Nucleus accumbens (tissue), 56 donors: Measurements from ENCODE around the gene SMIM45.
A peak's percentile ranks its signal among the peaks of the same experiment; 100 is the strongest.

ENCODE experiments used
- DNase-seq, 56 donors: peaks; one replicate each; lab custom pipeline; 2025; lab: John Stamatoyannopoulos, UW

SMIM45 gene

DNA sequence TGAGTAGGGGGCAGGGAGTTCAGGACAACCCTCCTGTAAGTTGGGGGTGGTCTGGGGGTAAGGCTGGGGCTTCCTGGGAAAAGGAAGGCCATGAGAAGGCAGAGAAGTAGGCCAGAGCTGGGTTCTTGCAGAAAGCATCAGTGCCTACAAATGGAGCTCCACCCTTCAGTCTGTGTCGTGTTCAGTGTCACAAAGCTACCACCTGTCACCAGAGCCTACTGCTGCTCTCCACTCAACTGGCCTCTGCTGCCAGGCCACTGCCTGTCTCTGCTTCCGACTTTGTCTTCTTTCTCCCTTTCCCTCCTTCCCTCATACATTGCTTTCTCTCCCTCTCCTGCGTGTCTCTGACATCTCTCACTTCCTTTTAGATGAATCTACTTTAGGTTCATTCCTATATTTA lies 43.3 kb downstream of the SMIM45 start:
- no peak for DNase-seq

DNA sequence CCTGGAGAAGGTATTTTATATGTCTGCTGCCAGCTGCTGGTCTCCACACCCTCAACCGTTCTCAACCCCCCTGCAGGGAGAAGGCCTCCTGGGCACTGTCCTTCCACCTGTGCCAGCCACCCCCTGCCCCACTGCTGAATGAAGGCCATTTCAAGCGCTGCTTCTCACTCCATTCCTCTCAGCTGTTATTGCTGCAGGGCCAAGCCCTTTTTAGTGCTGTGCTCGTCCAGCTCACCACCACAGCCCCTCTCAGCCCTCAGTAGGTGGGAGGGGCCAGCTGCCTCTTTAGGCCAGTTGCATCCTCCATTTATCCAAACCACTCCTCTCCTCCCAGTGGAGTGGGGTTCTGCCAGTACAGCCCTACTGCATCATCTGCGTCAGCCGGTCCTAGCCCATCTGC lies 44.9 kb downstream of the SMIM45 start:
- DNase-seq = no peak

DNA sequence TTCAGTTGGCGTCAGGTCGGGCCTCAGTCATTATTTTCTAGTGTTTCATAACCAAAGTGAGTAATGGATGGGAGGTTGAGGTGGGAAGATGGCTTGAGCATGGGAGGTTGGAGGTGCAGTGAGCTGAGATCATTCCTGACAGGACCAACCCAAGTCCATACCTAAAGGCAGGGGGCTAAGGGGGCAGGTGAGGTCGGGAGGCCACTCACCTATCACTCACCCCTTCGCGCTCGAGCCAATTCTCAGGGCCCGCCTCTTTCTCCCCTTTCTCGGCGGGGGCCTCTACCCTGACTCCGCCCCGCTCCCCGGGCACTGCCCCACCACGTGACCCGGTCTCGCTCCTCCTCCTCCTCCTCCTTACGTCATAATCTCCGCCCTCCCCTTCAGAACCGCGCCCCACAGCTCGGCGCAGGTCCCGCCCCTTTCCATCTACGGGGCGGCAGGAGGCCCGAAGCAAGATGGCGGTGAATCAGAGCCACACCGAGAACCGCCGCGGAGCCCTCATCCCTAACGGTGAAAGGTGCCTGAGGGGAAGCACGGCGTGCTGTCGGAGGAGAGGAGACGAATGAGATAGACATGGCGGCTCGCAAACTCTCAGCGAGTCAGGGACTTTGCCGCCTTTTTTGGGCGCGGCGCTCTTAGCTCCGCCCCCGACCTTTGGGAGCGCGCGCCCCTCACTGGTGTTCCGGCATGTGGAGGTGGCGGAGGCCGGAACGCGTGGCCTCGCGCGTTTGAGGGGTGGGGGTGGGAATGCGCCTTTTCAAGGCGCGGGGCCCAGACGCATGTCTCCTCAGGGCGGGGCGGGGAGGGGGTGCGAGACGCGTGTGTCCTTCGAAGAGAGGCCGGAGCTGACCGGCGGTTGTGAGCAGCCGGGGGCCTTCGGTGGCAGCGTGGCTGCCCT lies 46.7 kb downstream of the SMIM45 start, which contains the start of gene WBP2NL:
Gene WBP2NL (plus strand): TSS at position 428 of the 901 bp plus-strand sequence. CDS start 31 bp downstream, at position 459.
- DNase-seq = peak in 53 of 56 donors; percentile 24 to 92 (median 77)

DNA sequence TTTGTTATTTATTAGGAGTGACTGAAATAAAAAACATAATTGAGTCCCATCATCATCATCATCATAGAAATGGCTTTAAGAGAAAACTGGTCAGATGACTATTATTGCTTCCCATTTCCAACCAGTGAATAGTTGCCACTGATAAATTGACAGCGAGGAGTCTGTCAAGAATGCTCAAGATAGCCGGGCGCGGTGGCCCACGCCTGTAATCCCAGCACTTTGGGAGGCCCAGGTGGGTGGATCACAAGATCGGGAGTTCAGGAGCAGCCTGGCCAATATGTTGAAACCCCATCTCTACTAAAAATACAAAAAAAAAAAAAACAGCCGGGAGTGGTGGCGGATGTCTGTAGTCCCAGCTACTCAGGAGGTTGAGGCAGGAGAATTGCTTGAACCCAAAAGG lies 48.5 kb downstream of the SMIM45 start:
- DNase-seq = no peak

DNA sequence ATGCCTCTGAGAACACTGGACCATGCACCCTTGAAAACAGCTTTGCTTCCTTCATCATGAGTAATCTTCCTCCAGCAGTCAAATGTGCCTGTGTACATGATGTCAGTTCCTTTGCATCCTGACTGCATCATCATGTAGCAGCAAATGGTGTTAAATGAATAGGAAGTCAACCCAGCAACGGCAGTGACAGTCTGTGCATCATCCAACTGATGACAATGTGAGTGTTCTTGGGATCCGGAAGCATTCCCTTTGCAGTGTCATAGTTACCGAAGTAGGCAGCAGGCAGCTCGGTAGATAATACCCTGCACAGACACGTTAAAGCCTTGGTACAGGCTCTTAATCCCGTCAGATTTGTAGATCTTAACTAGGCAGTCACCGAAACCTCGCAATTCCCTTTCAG lies 49.2 kb downstream of the SMIM45 start:
- DNase-seq = peak in 4 of 56 donors; percentile 11 to 41 (median 14)

DNA sequence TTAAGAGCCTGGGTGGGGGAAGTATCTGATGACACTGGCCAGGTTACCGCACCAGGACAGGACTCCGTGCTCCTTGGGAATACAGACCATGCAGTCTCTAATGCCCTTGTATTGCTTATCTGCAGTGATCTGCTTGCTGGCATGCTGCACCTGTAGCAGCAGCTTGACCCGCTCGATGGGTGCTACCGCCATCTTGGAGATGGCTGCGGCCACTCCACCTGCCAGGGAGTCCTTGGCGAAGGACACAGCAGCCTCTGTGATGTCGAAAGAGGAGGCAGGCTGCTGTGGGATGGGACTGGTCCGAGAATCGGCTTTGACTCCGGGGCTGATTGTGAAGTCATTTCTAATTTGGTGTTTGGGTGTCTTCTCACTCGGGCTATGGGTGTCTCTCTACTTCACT lies 49.8 kb downstream of the SMIM45 start:
- no peak for DNase-seq

DNA sequence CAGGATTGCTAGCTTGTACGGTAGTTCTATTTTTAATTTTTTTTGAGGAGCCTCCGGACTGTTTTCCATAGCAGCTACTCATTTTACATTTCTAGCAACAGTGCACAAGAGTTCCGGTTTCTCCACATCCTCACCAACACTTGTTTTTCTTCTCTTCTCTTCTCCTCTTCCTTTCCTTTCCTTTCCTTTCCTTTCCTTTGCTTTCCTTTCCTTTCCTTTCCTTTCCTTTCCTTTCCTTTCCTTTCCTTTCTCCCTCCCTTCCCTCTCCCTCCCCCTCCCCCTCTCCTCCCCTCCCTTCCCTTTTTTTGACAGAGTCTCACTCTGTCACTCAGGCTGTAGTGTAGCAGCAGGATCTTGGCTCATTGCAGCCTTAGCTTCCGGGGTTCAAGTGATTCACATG lies 56.0 kb downstream of the SMIM45 start:
- DNase-seq = no peak
